Medulla oblongata (tissue), 1 donor: ENCODE results near the gene FAM20A.
"Not testable (repeated sequence)": the region's sequence is repeated elsewhere in the genome, so short reads cannot be mapped to it uniquely, and the experiment has no call there.

Source experiments
- DNase-seq: peaks from one replicate; pipeline ENCODE4 v3.0.0-alpha.2; 2015; ENCODE audit errors: extremely low spot score

FAM20A gene

DNA sequence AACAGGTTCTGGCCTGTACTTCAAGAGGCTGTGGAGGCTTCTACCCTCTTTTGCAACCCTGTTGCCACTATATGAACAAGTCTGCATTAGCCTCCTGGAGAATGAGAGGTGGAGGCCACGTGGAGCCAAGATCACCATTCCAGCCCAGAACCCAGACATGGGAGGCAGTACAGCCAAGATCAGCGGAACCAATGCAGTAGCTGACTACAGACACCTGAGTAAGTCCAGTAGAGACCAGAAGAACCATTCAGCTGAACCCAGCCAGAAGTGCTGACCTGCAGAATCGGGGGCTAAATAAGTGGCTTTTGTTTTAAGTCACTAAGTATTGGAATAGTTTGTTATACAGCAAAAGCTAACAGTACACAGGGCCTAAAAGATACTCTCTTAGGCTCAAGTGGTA lies 12.1 kb downstream of the FAM20A start:
- no peak for DNase-seq

DNA sequence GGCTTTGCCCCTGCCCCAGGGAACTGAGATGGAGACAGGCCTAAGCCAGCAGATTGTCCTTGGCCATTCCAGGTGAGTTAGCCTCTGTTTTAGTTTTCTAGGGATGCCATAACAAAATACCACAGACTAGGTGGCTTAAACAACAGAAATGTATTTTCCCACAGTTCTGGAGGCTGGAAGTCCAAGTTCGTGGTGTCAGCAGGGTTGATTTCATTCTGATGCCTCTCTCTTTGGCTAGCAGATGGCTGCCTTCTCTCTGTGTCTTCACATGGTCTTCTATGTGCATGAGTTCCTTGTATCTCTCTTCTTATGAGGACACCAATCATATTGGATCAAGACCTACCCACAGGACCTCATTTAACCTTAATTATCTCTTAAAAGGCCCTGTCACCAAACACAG lies 12.8 kb downstream of the FAM20A start:
- no peak for DNase-seq

DNA sequence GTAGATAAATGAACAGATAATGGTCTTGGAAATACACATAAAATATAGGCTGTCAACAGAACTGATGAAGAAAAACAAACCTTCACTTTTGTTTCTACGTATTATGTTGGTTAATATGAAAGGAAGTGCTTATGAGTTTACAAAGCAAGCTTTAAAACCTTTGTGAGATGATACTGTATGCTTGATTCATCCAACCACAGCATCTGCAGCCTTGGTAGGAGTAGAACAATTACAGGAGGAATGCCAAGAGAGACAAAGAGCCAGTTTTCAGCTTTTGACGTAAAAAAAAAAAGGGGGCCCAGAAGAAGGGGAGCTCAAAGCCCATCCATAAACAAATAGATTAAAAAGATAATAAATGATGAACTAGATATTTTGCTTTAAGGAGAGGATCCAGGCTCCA lies 13.3 kb downstream of the FAM20A start:
- DNase-seq, result no peak

DNA sequence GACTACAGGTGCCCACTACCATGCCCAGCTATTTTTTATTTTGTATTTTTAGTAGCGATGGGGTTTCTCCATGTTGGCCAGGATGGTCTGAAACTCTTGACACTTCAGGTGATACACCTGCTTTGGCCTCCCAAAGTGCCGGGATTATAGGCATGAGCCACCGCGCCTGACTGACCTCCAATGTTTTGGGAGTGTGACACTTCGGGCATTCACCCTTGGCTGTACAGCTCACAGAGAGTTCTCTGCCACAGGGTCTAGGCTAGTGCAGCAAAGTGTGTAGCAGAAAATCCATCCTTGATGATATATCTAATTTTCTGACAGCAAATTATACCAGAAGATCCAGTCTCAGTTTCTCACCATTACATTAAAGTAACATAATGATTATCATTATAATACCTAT lies 14.1 kb downstream of the FAM20A start:
- DNase-seq, result no peak

DNA sequence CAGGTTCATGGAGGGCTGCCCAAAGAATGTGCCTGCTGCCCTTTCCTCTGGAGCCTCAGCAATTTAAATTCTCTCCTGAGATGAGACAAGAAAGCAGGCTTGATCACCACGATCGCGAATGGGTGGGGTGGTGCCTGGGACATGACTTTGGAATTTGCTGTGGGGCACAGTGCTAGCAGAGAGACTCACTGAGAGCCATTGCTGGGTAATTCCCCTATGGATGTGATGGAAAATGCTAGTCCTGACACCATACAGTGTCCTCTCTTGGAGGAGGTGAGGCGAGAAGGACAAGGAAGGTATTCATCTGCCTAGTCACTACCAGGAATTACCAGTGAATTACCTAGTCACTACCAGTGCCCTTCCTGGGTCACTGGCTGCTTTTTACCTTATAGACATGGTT lies 15.5 kb downstream of the FAM20A start:
- no peak for DNase-seq

DNA sequence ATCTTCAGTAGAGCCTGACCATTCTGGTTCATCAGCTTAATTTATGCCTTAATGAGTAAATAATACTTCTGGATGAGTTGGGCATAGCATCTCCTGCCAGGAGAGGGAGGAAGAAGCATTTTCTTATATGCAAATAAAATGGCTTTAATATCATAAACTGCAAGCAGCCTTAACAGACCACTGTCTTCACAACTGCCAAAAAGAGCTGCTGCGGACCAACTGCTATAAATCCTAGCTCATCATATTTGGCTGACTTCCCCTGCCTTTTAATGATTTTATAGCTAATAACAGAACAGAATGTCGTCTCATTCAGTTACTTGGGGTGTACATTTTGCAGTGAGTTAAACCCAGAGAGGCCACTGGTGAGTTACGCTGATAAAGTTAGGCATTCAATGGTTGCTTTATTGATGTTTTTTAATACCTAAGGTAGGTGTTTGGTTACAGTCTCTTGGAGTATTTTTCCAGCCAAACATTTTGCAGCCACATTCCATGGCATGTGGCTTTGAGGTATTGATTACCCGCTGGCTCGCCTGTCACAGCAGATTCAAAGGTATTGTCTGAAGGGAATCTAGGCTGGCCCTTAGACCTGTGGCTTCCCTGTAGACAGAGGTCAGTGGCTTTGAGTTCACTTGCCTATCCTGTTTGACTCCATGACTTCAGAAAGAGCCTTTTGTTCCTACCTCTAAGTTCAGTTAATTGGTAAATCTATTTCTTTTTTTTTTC lies 16.4 kb downstream of the FAM20A start:
- no peak for DNase-seq

DNA sequence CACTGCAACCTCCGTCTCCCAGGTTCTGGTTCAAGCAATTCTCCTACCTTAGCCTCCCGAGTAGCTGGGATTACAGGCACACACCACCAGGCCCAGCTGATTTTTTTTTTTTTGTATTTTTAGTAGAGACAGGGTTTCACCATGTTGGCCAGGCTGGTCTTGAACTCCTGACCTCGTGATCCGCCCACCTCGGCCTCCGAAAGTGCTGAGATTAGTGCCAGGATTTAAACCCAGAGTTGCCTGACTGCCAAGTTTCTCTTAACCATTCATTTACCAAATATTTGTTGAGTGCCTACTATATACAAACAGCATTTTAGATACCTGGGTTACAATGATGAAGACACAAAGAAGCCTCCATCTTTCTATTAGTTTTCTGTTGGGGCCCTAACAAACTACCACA lies 18.3 kb downstream of the FAM20A start:
- DNase-seq, result not testable (repeated sequence)

DNA sequence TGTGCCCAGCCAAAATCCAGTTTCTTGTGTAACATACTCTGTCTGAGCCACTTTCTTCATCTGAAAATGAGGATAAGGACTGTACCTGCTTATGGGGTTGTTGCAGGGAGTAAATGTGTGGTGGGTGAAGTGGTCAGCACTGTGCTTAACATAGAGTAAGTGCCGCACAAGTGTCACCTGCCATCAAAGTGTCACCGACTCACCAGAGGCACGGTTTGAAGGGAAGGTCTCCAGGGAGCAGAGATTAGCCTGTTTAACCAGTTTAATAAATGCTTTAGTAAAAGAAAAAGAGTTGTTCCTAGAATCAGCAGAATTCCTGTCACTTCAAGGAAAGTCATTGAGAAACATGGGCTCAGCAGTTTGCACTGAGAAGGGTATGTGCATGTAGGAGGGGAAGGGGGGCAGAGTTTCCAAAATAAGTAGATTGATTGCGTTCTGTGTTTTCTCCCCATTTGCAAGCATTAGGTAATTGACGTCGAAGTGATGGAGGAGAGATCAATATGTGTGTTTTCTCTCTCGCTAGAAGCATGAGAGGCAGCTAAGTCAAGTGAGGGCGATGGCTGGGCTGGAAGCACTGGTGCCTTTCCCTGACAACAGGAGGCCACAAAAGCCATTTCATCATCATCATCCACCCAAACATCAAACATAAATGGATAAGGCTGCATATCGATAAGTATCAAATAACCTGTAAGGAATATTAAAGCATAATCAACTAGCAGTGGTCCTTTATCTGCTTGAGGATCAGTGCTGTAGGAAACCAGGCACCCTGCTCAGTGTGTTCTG lies 19.1 kb downstream of the FAM20A start:
- no peak for DNase-seq

DNA sequence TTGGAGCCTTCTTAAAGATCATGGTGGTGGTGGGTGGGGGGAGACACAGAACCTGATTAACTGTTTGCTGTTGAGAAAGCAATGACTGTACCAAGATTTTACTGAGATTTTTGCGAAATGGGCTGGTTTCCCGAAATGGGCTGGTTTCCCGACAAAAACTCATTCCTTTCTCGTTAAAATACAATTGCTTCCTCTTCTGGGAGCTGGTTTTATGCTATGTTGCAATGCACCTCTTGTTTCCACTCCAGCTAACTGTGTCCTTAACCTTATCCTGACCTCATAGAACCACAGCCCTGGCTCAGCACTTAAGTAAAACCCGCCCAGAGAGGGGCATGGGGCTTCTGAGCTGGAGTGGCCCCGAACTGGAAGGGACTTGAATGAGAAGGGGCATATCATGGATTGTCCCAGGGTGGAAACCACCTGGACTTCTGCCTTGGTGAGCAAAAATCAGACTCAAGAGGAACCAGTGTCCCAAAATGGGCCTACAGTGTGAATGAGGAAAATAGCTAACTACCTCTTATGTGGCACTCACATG lies 20.9 kb downstream of the FAM20A start:
- no peak for DNase-seq

DNA sequence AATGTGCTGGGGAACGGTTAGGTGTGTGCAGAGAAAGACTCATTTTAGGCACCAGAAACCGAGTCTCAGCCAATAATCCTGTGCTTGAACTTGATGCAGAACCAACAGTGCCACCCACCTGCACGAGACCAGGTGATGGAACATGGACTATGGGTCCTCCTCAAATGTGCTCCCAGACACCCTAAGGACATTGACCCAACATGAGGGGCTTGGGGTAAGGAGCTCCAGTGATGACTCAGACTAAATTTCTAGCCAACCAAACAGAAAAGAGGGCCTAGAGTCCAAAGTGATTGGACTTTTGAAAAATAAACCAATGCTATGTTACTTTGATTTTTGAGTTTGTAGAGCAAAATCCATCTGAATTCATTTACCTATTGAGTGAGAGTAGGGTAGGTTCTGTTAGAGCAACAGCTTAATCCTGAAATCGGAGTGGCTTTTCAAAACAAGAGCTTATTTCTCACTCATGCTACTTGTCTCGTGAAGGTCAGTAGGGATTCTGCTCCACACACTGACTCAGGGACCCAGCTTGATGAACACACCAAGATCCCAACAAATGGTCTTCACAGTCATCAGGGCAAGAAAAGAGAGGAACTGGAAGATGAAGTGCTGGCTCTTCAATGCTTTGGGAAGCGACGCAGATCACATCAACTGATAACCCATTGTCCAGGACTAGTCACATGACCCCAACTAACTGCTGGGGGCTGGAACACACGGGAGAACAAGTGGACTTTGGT lies 21.8 kb downstream of the FAM20A start:
- DNase-seq, result no peak

DNA sequence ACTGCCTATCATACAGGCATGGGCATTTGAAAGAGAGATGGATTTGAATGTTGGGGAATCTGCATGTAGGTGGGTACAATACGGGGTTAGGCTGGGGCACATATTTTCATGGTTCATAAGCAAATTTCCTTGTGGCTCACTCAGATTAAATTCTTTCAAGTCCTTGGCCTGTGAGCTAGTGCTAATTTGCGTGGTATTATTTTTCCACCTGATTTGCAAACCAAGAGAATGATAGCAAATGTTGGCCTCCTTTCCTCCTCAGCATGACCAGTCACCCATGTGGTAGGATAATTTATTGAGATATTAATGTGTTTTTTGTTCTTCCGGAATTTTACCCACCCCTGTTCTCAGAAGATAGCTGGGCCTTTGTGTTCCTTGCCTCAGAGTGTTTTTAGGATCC lies 22.9 kb downstream of the FAM20A start:
- DNase-seq, result no peak

DNA sequence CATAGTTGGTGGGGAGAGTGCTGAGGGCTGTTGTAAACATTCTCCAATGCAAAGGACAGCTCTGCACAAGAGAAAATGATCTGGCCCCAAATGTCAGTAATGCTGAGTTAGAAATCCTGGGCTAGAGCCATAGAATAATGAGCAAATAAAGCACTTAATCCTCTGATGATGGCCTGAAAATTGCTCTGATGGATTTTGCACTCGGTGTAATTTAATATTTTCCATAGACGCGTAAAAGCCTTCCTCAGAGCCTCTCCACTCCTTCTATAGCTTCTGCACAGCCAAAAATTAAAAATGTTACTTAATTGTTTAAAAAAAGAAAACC lies 23.7 kb downstream of the FAM20A start:
- no peak for DNase-seq

DNA sequence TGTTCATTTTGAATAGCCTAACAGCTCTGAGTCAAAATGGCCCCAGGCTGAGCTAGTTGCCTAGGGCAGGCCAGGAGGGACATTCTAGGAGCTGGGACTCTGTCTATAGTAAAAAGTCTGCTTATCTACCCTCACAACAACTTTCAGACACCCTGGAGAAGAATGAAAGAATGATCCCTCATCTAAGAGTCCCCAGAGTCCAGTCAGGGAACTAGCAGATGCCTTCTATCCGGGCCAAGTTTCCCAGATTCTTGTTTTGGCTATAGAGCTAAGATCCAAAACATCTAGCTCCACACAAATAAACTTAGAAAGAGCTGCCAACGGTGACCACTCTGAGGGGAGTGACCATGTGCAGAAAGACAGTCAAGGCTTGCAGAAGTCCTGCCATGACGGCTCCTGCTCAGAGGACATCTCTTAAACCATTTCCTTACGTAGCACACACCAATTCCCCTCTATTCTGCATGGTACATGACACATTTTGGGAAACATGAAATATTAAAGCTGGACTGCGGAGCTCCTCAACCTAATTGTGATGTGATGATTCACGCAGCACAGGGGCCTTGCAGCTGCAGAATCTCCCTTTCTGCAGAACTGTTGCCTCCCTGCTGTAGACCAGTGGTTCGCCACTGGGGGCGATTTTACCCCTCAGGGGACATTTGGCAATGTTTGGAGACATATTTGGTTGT lies 24.2 kb downstream of the FAM20A start:
- no peak for DNase-seq

DNA sequence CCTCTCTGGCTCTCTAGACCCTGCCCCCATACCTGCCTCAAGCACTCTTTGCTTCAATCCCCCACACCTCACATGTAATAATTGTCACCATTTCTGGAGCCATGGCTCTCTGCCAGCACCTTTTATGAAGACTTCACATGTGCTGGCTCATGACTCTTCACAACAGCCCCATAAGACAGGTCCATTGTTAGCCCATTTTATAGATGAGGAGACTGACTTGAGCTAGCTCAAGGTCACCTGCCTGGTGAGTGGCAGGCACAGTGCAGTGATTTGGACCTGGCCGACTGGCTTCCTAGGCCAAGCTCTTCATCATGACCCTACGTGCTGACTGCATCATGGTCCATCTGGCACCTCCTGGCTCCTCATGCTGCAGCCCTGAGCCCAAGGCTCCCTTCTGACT lies 25.0 kb downstream of the FAM20A start:
- no peak for DNase-seq

DNA sequence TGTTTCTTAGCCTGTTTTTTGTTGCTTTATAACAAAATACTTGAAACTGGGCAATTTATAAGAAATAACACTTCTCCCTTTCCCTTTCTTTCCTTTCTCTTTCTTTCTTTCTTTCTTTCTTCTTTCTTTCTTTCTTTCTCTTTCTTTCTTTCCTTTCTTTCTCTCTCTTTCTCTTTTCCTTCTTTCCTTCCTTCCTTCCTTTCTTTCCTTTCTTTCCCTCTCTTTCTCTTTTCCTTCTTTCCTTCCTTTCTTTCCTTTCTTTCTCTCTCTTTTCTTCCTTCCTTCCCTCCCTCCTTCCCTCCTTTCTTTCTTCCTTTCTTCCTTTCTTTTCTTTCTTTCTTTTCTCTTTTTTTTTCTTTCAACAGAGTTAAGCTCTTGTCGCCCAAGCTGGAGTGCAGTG lies 27.8 kb downstream of the FAM20A start:
- no peak for DNase-seq

DNA sequence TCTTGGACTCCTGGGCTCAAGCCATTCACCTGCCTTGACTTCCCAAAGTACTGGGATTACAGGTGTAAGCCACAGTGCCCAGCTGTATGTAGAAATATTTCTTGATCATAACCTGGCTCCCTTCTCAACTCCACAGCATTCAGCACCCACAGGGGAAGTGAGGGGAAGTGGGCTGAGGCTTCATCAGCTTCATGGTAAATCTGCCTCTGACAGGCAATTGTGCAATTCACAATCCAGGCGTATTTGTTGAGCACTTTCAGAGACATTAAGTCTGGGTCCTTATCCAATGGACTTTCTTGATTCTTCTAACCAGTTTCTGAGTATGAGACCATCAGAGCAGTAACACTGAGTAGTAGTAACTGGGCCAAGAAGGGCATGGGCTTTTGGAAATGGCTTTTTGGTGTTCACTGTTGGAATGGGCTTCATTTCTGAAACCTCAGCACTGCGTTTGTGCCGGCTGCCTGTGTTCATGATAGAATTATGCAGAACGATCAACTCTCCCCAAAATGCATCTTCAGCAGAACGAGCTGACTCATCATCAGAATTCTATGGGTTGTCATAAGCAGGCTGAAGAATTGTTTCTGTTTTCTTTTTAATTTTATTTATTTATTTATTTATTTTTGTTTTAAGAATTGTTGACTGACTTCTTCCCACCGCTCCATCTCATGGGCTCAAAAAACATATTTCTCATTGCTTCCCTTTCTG lies 28.9 kb downstream of the FAM20A start:
- no peak for DNase-seq

DNA sequence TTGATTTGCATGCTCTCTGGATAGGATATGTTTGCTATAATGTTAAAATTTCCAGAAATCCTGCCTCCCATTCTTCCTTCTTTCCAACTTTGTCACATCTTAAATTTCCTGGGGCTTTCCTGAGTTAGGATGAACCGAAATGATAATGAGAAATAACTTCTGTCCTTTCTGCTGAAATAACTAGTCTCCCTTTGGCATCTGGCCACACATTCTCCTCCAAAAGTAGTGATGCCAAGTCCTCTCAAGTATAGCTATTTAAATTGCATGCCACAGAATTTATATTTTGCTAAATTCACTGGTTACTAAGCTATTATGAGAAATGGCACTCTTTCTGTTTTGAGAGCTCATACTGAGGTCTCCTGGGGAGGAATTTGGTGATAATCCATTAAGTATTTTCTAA lies 30.6 kb downstream of the FAM20A start:
- DNase-seq, result no peak

DNA sequence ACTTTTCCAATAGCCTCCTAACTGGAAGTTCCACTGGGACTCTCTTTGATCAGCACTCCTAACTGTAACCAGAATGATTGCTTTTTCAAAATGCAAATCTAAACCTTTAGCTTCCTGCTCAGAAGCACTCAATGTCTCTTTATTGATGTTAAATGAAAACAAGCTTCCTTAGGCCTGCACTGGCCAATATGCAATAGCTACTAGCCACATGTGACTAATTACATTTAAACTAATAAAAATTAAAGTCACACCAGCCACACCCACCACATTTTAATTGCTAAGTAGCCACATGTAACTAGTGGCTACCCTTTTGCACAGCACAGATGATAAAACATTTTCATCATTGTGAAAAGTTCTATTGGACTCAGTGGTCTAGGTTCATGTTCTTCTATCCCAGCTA lies 31.8 kb downstream of the FAM20A start:
- no peak for DNase-seq

DNA sequence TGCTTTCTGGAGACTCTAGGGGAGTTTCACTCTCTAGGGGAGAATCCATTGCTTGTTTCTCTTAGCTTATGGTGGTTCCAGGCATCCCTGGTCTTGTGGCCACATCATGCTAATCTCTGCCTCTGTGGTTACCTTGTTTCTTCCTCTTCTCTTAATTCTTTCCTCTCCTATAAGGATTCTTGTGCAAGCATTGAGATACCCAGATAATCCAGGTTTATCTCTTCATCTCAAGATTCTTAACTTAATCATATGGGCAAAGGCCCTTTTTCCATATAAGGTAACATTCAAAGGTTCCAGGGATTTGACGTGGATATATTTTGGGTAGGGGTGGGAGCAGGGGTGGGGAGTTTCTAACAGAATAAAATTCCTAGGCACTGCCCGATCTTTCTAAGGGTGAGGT lies 32.6 kb downstream of the FAM20A start:
- no peak for DNase-seq

DNA sequence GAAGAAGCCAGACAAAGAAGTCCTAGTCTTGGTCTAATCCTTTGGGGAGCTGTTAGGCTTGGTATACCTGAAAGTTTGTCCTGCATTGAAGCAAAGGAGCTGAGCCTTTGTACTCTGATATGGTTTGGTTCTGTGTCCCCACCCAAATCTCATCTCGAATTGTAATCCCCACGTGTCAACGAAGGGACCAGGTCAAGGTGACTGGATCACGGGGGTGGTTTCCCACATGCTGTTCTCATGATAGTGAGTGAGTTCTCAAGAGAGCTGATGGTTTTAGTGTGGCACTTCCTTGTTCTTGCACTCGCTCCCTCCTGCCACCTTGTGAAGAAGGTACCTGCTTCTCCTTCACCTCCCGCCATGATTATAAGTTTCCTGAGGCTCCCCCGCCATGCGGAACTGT lies 33.6 kb downstream of the FAM20A start:
- DNase-seq, result no peak

DNA sequence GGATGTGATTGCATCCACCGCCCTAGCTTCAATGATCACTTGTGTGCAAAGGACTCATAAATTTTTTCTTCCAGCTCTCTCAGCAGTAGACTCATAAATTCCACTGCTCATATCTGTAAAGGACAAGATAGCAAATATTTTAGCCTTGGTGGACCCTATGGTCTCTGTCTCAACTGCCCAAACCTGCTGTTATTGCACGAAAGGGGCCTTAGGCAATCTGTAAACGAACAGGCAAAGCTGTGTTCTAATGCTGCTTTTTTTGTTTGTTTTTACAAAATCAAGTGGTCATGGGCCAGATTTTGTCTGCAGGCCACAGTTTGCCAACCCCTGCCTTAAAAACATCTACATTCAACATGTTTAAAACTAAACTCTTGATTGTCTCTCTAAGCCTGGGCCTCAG lies 34.1 kb downstream of the FAM20A start:
- DNase-seq, result no peak

DNA sequence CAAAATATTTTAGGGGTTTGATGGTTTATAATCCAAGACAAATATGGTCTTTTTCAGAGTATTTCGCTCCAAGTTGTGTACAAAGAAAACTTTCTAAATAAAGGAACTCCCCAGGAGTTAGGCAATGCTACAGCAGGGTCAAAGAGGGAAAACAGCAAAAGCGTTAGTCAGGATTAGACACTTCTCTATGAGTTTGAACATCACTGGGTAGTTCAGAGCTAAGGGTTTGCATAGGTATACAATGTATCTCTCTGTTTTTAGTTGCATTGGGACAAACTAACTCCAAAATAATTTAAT lies 34.8 kb downstream of the FAM20A start:
- no peak for DNase-seq
